GM12878 (cell line): ENCODE results near the gene NT5M. TPM values are rescaled to one million over a fixed set of nuclear protein-coding genes. Genes with fewer than 3 reads are reported as not detected.

ENCODE experiments used
- ATAC-seq: fragments of 200-7000 bp; cut with Tn5 transposase; 3 replicates; pipeline ENCODE4 v1.9.1; 2020; ENCODE audit warnings: mild to moderate bottlenecking, moderate library complexity
- BruUV-seq: library from RNA; stranded (reverse); fragments of 400-500 nt; replicated peaks from 2 replicates; lab custom pipeline; 2021; lab: Mats Ljungman, UMichigan
- CTCF ChIA-PET: fragments of 300-600 bp; sonication (Branson Sonifier 250); formaldehyde crosslinking; extraction: SDS; loops from one replicate; lab custom pipeline; 2021; ENCODE audit warnings: inconsistent platforms; lab: Yijun Ruan, JAX
- POLR2A ChIA-PET: fragments of 350-600 bp; formaldehyde crosslinking; extraction: SDS; loops from one replicate; lab custom pipeline; 2021; ENCODE audit warnings: inconsistent platforms; lab: Charles Lee
- RAD21 ChIA-PET: fragments of 300-600 bp; sonication (Branson Sonifier 250); formaldehyde crosslinking; loops from one replicate; lab custom pipeline; 2023; ENCODE audit warnings: antibody characterized with exemption; ENCODE audit not compliant: unreplicated experiment; lab: Charles Lee
- SMC1A ChIA-PET: fragments of 300-600 bp; sonication (Branson Sonifier 250); formaldehyde crosslinking; loops from one replicate; lab custom pipeline; 2023; ENCODE audit not compliant: unreplicated experiment, uncharacterized antibody; lab: Charles Lee
- DNase-seq: peaks from one replicate; pipeline ENCODE4 v3.0.0-alpha.2; 2011; ENCODE audit warnings: low read depth, low spot score
- FAIRE-seq: peaks from 3 replicates; lab custom pipeline; 2011; peaks lifted over from hg19 to GRCh38; lab: Jason Lieb, UNC
- H2AFZ ChIP-seq: 2 replicates; pipeline ENCODE4 v1.6.0; 2011; ENCODE audit warnings: low read depth, low read length, control low read depth; ENCODE audit not compliant: control insufficient read depth
- H3K27ac ChIP-seq: 2 replicates; pipeline ENCODE4 v1.5.1; 2011; ENCODE audit warnings: control low read depth; ENCODE audit not compliant: control insufficient read depth, insufficient read depth
- H3K27me3 ChIP-seq, 2 experiments: replicated peaks in 1 of 2; 2 replicates each; pipeline versions ENCODE4 v1.6.0 to v1.6.1; 2011; ENCODE audit warnings: low read length in 1 of 2; ENCODE audit not compliant: control insufficient read depth in 2 of 2, insufficient read depth in 2 of 2
- H3K36me3 ChIP-seq, 2 experiments: 2 replicates each; pipeline ENCODE4 v1.5.1; 2011; ENCODE audit warnings: low read length in 1 of 2; ENCODE audit not compliant: control insufficient read depth in 2 of 2, insufficient read depth in 2 of 2
- H3K4me1 ChIP-seq: 2 replicates; pipeline ENCODE4 v1.6.1; 2011; ENCODE audit warnings: mild to moderate bottlenecking, low read length, moderate library complexity, mixed read lengths; ENCODE audit not compliant: control insufficient read depth, insufficient read depth
- H3K4me2 ChIP-seq: 2 replicates; pipeline ENCODE4 v1.6.0; 2011; ENCODE audit warnings: control low read depth; ENCODE audit not compliant: control insufficient read depth, insufficient read depth
- H3K4me3 ChIP-seq: fragments of 200-600 bp; sonication (generic); 2 replicates; pipeline ENCODE4 v1.5.1; 2016
- H3K79me2 ChIP-seq: 2 replicates; pipeline ENCODE4 v1.6.0; 2011; ENCODE audit warnings: low read length; ENCODE audit not compliant: control insufficient read depth, insufficient read depth
- H3K9ac ChIP-seq: 2 replicates; pipeline ENCODE4 v1.8.0; 2011; ENCODE audit warnings: low read length, control low read depth, mixed read lengths; ENCODE audit not compliant: control insufficient read depth, insufficient read depth
- H3K9me3 ChIP-seq: replicated peaks from 3 replicates; pipeline ENCODE4 v1.5.1; 2011; ENCODE audit warnings: mild to moderate bottlenecking, low read length; ENCODE audit not compliant: control insufficient read depth, insufficient read depth
- H4K20me1 ChIP-seq: 2 replicates; pipeline ENCODE4 v1.6.0; 2011; ENCODE audit not compliant: control insufficient read depth, insufficient read depth
- ATF7 ChIP-seq: fragments of 450-650 bp; IDR thresholded peaks from 2 replicates; pipeline ENCODE4 v1.6.1; 2016; ENCODE audit warnings: low read depth, mild to moderate bottlenecking
- BCL11A ChIP-seq: IDR thresholded peaks from 2 replicates; pipeline ENCODE4 v1.6.1; 2011; ENCODE audit warnings: low read depth, low read length
- CBX3 ChIP-seq: fragments of 200-600 bp; sonication (generic); IDR thresholded peaks from 2 replicates; pipeline ENCODE4 v1.6.1; 2016; ENCODE audit warnings: low read depth, borderline replicate concordance
- MTA2 ChIP-seq: fragments of 450-650 bp; IDR thresholded peaks from 2 replicates; pipeline ENCODE4 v1.6.1; 2016; ENCODE audit warnings: low read depth, mild to moderate bottlenecking, moderate library complexity
- PAX5 ChIP-seq: IDR thresholded peaks from 2 replicates; pipeline ENCODE4 v1.6.1; 2011; ENCODE audit warnings: low read depth, low read length, borderline replicate concordance
- PML ChIP-seq: IDR thresholded peaks from 2 replicates; pipeline ENCODE4 v1.6.1; 2012; ENCODE audit warnings: low read length, inconsistent platforms
- TARDBP ChIP-seq: IDR thresholded peaks from 2 replicates; pipeline ENCODE4 v1.6.1; 2016; ENCODE audit warnings: borderline replicate concordance
- TCF7 ChIP-seq: IDR thresholded peaks from 2 replicates; pipeline ENCODE4 v1.6.1; 2014; ENCODE audit warnings: antibody characterized with exemption, borderline replicate concordance
- ZNF274 ChIP-seq: IDR thresholded peaks from one replicate; pipeline ENCODE4 v1.8.0; 2011; ENCODE audit not compliant: insufficient read length, insufficient read depth
- ZNF384 ChIP-seq: IDR thresholded peaks from 2 replicates; pipeline ENCODE4 v1.6.1; 2012; ENCODE audit warnings: low read depth, mild to moderate bottlenecking, low read length, improper control_type of control experiment, borderline replicate concordance
- WGBS: methylation state at CpG from one replicate; pipeline ENCODE4 v1.1.6; 2016; ENCODE audit warnings: low lambda C conversion rate; ENCODE audit not compliant: insufficient replicate concordance, insufficient coverage; ENCODE audit errors: missing lambda C conversion rate; 5-methylcytosine and 5-hydroxymethylcytosine counted together
- in situ Hi-C: fragments of 300-500 bp; cut with MboI; formaldehyde crosslinking; loops from 9 replicates; pipeline ENCODE4 v1.14.3; 2018; ENCODE audit warnings: mixed read lengths
- intact Hi-C: fragments of 100-400 bp; cut with micrococcal nuclease; formaldehyde crosslinking; loops from one replicate; pipeline ENCODE4 v1.14.2; 2022; ENCODE audit not compliant: unreplicated experiment
- polyA plus RNA-seq, 11 experiments: library from polyadenylated mRNA; depleted of rRNA in 4 of 11; unstranded in 6 of 11; stranded (reverse) in 5 of 11; fragments of >200 nt; fragmentation: Nextera tagmentation in 4 of 11; fragmentation: Illumina TruSeq in 1 of 11; extraction: Ambion mirVana in 4 of 11; extraction: Trizol in 1 of 11; gene quantifications; 1 replicate in 1 of 11; 2 replicates in 10 of 11; pipeline versions ENCODE4 v1.2.1 to v1.2.3, GENCODE V29; 2011 to 2016; ENCODE audit warnings: inconsistent platforms in 2 of 11, missing spikeins in 2 of 11, low read depth in 1 of 11
- total RNA-seq, 4 experiments: library from RNA; depleted of rRNA in 3 of 4; stranded (reverse); fragments of >200 nt in 3 of 4; fragmentation: Illumina TruSeq in 1 of 4; extraction: Trizol in 1 of 4; gene quantifications; 2 replicates each; pipeline versions ENCODE4 v1.2.1 to v1.2.3, GENCODE V29; 2013 to 2021
- TF ChIP-seq, protein P1 (sequence below): fragments of 150-350 bp; IDR thresholded peaks from 2 replicates; pipeline ENCODE4 v1.6.1; 2016; ENCODE audit warnings: low read depth, low read length

NT5M gene
- total and polyA plus RNA-seq, 10 of the 15 experiments (the other 5 are each of a cell fraction or from before 2014, with no cell fraction given), result 0.18 to 14.1 (median 2.9) TPM

- Histone ChIP-seq H3K4me2 (no peak overlapping the region), H3K36me3 (no peaks in the 10 kb centered on the region), H3K4me1 (no peaks in the 10 kb centered on the region), H2AFZ (no peak overlapping the region), H3K9me3 (no peaks in the 10 kb centered on the region), H3K27ac (no peak overlapping the region), H4K20me1 (no peaks in the 10 kb centered on the region), H3K27me3 (no peaks in the 10 kb centered on the region), H3K79me2 (no peaks in the 10 kb centered on the region), H3K9ac (no peak overlapping the region), H3K4me3 (no peak overlapping the region)
- RAD21 ChIA-PET, result no interaction called here
- WGBS, result 81% methylated on average over 14 of the region's 14 CpGs
- no TSS peak for BruUV-seq
- TF ChIP-seq MTA2 (no peak), ZNF274 (no peak), BCL11A (no peak), CBX3 (no peak), TCF7 (no peak), ATF7 (no peak), ZNF384 (no peak), PAX5 (no peak), TARDBP (no peak), PML (no peak)
- TF ChIP-seq, protein P1, sequence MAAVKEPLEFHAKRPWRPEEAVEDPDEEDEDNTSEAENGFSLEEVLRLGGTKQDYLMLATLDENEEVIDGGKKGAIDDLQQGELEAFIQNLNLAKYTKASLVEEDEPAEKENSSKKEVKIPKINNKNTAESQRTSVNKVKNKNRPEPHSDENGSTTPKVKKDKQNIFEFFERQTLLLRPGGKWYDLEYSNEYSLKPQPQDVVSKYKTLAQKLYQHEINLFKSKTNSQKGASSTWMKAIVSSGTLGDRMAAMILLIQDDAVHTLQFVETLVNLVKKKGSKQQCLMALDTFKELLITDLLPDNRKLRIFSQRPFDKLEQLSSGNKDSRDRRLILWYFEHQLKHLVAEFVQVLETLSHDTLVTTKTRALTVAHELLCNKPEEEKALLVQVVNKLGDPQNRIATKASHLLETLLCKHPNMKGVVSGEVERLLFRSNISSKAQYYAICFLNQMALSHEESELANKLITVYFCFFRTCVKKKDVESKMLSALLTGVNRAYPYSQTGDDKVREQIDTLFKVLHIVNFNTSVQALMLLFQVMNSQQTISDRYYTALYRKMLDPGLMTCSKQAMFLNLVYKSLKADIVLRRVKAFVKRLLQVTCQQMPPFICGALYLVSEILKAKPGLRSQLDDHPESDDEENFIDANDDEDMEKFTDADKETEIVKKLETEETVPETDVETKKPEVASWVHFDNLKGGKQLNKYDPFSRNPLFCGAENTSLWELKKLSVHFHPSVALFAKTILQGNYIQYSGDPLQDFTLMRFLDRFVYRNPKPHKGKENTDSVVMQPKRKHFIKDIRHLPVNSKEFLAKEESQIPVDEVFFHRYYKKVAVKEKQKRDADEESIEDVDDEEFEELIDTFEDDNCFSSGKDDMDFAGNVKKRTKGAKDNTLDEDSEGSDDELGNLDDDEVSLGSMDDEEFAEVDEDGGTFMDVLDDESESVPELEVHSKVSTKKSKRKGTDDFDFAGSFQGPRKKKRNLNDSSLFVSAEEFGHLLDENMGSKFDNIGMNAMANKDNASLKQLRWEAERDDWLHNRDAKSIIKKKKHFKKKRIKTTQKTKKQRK, result no peak
- POLR2A ChIA-PET, result no interaction called here
- ATAC-seq (no peak), DNase-seq (no peak), FAIRE-seq (no peak)
- CTCF ChIA-PET, result no interaction called here
- in situ Hi-C loops (no loop called here), intact Hi-C loops (no loop called here)
- SMC1A ChIA-PET, result no interaction called here
Observed at GRCh38 chr17:17343896-17344506, 40.8 kb downstream of the NT5M start.
